Effector CD4-positive, alpha-beta T cell (primary cell): ENCODE measurements around the gene GTF3A.

Experiments used
- DNase-seq: peaks from one replicate; pipeline ENCODE4 v3.0.0-alpha.2; 2020

The GTF3A gene

DNA sequence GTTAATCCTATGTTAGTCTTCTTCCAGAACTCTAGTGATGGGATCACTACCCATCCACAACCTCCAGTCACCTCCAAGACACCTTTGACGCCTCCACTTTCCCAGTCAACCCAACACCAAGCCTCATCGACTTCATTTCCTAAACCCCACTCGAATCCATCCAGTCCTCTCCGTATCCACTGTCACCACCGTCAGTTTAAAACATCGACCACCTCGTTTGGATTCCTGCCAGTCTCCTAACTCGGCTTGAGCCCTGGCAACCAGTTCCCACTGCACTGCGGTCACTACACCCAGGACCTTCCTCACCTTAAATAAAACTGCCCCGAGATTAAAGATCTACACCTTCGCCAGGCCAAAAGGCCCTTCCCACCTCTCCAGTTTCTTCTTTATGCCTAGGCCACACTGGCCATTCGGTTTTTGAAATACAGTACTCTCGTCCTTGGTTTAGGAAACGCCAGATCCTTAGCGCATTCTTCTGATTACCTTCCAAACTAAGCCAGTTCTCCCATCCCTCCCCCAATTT, 24.7 kb downstream of the GTF3A start:
- DNase-seq: no peak

DNA sequence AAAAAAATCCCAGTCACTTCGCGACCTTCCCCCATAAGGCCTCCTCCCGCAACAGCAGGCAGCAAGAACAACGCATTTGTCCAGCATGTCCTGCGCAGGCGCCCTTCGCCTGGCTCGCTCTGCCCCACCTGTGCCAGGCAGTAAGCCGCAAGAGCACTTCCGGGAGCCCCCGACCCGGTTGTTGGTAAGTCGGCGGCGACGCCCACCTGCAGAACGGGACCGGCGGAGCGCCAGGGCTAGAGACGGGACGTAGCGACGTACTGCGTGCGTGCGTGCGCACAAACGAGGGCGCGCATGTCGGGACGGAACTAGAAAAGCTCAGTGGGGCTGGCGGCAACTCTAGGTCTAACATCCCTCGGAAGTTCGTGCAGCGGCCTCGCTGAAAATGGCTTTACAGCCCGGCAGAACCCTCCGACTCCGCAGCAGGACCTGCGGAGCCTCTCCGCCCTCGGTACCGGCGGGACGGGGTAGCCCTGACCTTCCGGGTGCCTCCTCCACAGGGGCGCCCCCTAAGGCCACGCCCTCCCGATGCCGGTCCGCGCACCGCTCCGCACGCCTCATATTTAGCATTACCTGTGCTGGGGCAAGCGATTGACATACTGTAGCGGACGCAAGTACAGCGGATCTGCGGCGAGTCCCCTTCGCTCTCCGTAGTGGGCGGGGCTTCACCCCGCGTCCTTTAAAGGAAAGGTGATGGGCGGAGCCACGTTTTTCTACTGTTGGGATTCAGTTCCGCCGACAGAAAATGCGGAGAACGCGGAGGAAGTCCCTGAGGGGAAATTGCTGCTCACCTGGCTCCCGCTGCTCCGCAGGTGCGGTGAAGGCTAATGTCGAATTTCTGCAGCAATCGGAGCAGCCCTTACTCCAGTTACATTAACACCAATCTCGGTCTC, 25.8 kb downstream of the GTF3A start, which contains the start of gene MTIF3:
Gene MTIF3, minus strand, starts transcription at position 629 of the 893 bp plus-strand sequence. CDS start 10,116 bp downstream, outside the sequence.
- DNase-seq: peak; percentile 97

DNA sequence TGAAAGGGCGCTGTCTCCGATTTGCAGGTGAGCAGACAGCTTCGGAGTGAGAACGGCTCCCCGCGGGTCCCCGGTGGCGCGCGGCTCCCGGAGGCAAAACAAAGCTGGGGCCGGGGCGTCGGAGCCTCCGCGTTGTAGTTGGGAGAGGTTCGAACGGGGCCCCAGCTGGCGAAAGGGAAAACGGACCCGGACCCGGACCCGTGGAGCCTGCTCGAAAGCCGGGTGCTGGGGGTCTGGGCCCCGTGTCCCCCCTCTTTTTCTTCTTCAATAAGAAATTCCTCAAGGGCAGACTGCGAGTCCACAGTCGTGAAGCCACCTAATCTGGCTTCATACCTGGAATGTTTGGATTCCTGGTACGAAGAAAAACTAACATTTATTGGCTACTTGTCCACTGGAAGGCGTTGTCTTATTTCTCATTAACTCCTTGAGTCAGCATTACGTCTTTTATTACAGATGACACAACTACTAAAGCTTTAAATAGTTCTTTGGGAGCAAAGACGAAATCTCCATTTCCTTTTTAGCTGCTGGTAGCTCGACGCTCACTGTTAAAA, 26.6 kb downstream of the GTF3A start:
- peak; percentile 45 for DNase-seq

- no peak for DNase-seq
These were observed 31.0 kb downstream of the GTF3A start for GRCh38 chr13:27455331-27455855.

- no peak for DNase-seq
These were observed 37.6 kb downstream of the GTF3A start for GRCh38 chr13:27461940-27462584.

GRCh38 chr13:27463500-27463899, 39.1 kb downstream of the GTF3A start:
- DNase-seq: no peak

GRCh38 chr13:27465611-27466010, 41.2 kb downstream of the GTF3A start:
- no peak for DNase-seq

DNA sequence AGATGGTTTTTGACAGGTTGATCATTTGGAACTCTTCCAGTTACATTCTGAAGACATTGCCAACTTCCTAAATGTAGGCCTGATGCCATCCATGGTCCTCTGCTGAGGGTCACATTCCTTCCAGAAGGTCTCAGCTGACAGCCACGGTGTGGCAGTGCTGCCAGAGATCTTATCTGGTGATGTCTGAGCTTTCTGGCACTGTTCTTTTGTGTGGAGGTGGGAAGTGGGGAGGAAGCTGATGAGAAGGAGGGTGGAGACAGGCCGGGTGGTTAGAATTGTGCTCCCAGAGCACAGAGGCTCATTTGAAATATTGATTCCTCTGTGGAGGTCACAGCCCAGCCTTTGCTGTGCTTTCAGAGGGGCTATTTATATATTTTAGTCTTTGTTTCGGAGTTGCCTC, 42.1 kb downstream of the GTF3A start:
- no peak for DNase-seq

DNA sequence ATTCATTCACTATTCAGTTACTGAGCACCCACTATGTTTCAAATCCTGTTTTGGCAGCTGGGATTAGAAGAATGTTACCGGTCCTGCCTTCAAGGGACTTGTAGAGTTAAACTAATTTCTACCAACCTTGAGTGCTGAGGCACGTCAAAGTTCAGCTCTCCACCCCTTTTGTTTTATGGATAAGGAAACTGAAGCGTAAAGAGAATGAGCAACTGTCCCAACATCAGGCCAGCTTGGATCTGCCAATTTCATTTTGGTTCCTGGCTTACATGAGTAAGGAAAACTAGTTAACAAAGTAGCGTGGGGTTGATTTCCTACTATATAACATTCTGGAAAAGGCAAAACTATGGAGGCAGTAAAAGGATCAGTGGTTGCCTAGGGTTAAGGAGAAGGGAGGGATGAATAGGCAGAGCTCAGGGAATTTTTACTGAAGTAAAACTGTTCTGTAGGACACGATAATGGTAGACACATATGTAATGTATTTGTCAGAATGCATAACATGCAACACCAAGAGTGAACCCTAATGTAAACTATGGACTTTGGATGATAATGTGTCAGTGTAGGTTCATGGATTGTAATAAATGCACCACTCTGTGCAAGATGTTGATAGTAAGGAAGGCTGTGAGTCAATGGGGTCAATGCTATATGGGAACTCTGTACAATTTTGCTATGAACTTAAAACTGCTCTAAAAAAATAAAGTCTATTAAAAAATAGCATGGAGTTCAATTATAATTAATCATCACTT, 45.8 kb downstream of the GTF3A start:
- DNase-seq: no peak

- no peak for DNase-seq
These were observed 48.0 kb downstream of the GTF3A start for GRCh38 chr13:27472441-27472840.

- no peak for DNase-seq
These were observed 48.5 kb downstream of the GTF3A start for GRCh38 chr13:27472941-27473340.

- DNase-seq: no peak
These were observed 50.4 kb downstream of the GTF3A start for GRCh38 chr13:27474751-27475268.

GRCh38 chr13:27476943-27477703, 52.7 kb downstream of the GTF3A start:
- no peak for DNase-seq

- no peak for DNase-seq
These were observed 57.3 kb downstream of the GTF3A start for GRCh38 chr13:27481766-27482165.

- DNase-seq: no peak
These were observed 58.6 kb downstream of the GTF3A start for GRCh38 chr13:27482983-27483382.

DNA sequence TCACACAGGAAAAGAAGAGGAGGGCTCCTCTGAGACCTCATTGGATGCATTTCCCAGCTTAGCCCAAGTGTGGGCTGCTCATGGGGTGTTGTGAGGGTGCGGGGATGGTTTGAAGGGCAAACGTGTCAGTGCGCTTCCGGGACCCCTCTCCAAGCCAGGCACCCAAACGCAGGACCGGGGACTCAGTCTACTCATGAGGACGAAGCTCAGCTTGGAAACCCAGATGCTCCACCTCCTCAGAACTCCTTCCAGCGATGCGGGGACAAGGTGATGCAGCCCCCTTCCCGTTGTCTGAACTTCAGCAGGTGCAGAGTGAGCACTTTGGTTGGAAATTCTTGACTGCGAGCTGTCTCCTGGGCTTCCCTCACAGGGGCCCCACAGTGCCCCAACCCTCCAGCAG, 59.0 kb downstream of the GTF3A start:
- DNase-seq: no peak
